ENCODE data around the gene RHOG. TPM values are rescaled to one million over a fixed set of nuclear protein-coding genes. Genes with fewer than 3 reads are reported as not detected.
"Not testable (repeated sequence)": the region's sequence is repeated elsewhere in the genome, so short reads cannot be mapped to it uniquely, and the experiment has no call there.

The RHOG gene
- total RNA-seq, 4 donors from 2014 or later, result 10.5 to 46.9 (median 38.1) TPM

DNA sequence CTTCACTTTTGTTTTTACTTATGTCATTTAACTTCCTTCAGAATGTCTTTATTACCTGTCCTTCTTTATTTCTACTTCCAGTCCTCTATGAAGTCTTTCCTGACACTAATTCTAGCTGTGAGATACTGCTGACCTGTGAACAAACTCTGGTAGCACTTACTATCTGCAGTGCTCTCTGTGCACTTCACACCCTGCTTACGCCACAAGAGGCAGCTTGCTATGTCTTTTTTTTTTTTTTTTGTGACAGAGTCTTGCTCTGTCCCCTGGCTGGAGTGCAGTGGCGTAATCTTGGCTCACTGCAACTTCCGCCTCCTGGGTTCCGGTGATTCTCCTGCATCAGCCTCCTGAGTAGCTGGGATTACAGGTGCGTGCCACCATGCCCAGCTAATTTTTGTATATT, 25.4 kb upstream of the RHOG start:
- intact Hi-C loops (cut with DNase I; ENCODE audit: low total_unique reads), result no loop called here
- no peak overlapping the region for H3K4me3 ChIP-seq
- H3K27ac ChIP-seq, result peak overlapping the region; percentile 66 to 83
- DNase-seq, result no peak
- H3K9me3 ChIP-seq, result no peaks in the 10 kb centered on the region
- peaks cover 4 to 9% of the 10 kb centered on the region in 2 donors for H3K4me1 ChIP-seq
- H3K27me3 ChIP-seq, result no peaks in the 10 kb centered on the region
- no peaks in the 10 kb centered on the region for H3K36me3 ChIP-seq
- TF ChIP-seq CTCF (IDR thresholded peaks at IDR 0.05) (no peak), POLR2A (IDR thresholded peaks at IDR 0.05) (no peak)

GRCh38 chr11:3865388-3866193, 24.8 kb upstream of the RHOG start:
- Histone ChIP-seq H3K4me1 (peaks cover 4 to 9% of the 10 kb centered on the region in 2 donors), H3K27me3 (no peaks in the 10 kb centered on the region), H3K9me3 (no peaks in the 10 kb centered on the region), H3K4me3 (no peak overlapping the region), H3K27ac (peak overlapping the region; percentile 66 to 83), H3K36me3 (no peaks in the 10 kb centered on the region)
- DNase-seq, result no peak
- TF ChIP-seq CTCF (IDR thresholded peaks at IDR 0.05) (no peak), POLR2A (IDR thresholded peaks at IDR 0.05) (no peak)
- intact Hi-C loops (cut with DNase I; ENCODE audit: low total_unique reads), result no loop called here

DNA sequence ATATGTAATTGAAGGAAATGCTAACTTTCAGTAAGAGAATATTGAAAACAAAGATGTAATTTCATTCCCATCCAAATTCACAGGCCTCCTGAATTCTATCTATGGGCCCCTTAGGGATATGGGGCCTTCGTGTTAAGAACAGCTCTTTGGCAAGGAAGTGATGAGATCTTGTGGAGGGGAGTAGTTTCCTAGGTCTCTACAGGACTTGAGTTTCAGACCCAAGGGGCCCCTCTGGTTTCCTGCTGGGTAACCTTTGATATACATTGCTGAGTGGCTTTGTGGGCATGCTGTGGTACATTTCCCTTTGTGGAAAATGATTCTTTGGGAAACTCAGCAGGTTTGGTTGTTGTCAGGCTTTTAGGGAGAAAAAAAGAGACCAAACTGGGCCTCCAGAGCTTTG, 20.9 kb upstream of the RHOG start:
- H3K9me3 ChIP-seq, result no peaks in the 10 kb centered on the region
- H3K36me3 ChIP-seq, result no peaks in the 10 kb centered on the region
- H3K27me3 ChIP-seq, result no peaks in the 10 kb centered on the region
- intact Hi-C loops (cut with DNase I; ENCODE audit: low total_unique reads), result no loop called here
- DNase-seq, result no peak
- H3K4me3 ChIP-seq, result no peak overlapping the region
- H3K27ac ChIP-seq, result no peak overlapping the region
- peaks cover 7 to 17% of the 10 kb centered on the region in 2 donors for H3K4me1 ChIP-seq
- TF ChIP-seq CTCF (IDR thresholded peaks at IDR 0.05), result no peak
- no peak for TF ChIP-seq POLR2A (IDR thresholded peaks at IDR 0.05)

GRCh38 chr11:3860898-3861393, 20.2 kb upstream of the RHOG start:
- DNase-seq; H3K27ac ChIP-seq; H3K4me3 ChIP-seq; intact Hi-C loops (cut with DNase I; ENCODE audit: low total_unique reads); H3K9me3 ChIP-seq; H3K27me3 ChIP-seq; H3K36me3 ChIP-seq: not testable (repeated sequence)
- peaks cover 7 to 17% of the 10 kb centered on the region in 2 donors for H3K4me1 ChIP-seq

DNA sequence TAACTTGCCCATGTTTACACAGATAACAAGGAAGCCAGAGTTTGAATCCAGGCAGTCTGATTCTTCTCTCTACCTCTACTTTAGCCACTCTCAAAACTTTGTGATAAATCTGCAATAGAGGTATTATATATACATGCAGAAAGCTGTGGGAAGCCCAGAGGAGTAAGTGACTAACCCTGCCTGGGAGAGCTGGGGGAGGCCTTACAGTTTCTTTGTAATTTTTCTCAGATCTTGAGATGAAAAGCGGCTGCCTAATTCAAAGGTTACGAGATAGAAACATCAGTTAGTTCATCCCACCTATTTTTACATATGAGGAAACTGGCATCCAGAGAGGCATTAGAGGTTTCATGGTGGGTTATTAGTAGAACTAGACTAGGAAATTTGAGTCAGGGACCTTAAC, 19.6 kb upstream of the RHOG start:
- Histone ChIP-seq H3K4me3 (no peak overlapping the region), H3K4me1 (peaks cover 7 to 17% of the 10 kb centered on the region in 2 donors), H3K9me3 (no peaks in the 10 kb centered on the region), H3K27me3 (no peaks in the 10 kb centered on the region), H3K36me3 (no peaks in the 10 kb centered on the region), H3K27ac (no peak overlapping the region)
- intact Hi-C loops (cut with DNase I; ENCODE audit: low total_unique reads), result no loop called here
- DNase-seq, result no peak
- no peak for TF ChIP-seq POLR2A (IDR thresholded peaks at IDR 0.05)
- no peak for TF ChIP-seq CTCF (IDR thresholded peaks at IDR 0.05)
